ENCODE results near the gene GPRIN1.

The GPRIN1 gene

DNA sequence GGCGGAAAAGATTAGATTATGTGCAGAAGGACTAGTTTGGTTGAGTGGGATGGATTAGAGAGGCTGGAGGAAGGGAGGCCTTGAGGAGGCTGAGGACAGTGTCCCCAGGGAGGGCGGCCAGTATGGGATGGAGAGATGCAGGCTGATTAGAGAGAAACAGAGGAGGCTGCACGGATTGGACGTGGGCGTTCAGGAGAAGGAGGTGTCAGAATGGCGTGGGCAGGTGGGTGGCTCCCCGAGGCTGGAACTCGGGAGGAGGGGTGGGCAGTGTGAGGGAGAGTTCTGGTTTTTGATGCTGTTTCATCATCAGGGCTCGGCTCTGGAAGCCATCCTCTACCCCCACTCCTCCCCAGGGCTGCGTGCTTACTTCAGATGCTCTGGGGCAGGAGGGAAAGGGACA, 47.8 kb downstream of the GPRIN1 start:
- Histone ChIP-seq H3K27ac (ENCODE audit: low read depth, low read length) (no peak overlapping the region), H2AFZ (ENCODE audit: low read depth, low read length, severe bottlenecking) (no peak overlapping the region), H3K9me2 (replicated peaks; ENCODE audit: insufficient read depth, low read length) (no peaks in the 10 kb centered on the region), H4K20me1 (ENCODE audit: low read depth, low read length) (no peaks in the 10 kb centered on the region), H3K9ac (ENCODE audit: low read length) (no peak overlapping the region), H3K4me3 (ENCODE audit: insufficient read depth, low read length, poor library complexity, severe bottlenecking) (no peak overlapping the region), H3K4me2 (ENCODE audit: low read depth, low read length, poor library complexity, severe bottlenecking) (no peak overlapping the region), H3K27me3 (ENCODE audit: low read length) (no peaks in the 10 kb centered on the region), H3K9me3 (ENCODE audit: insufficient read depth, low read length) (no peaks in the 10 kb centered on the region), H3K36me3 (ENCODE audit: low read length) (no peaks in the 10 kb centered on the region), H3K79me2 (ENCODE audit: insufficient read depth, low read length) (no peaks in the 10 kb centered on the region), H3F3A (ENCODE audit: insufficient read depth) (no peaks in the 10 kb centered on the region)
- no peak for TF ChIP-seq EZH2phosphoT487 (conservative IDR thresholded peaks at IDR 0.05; ENCODE audit: low read length)

DNA sequence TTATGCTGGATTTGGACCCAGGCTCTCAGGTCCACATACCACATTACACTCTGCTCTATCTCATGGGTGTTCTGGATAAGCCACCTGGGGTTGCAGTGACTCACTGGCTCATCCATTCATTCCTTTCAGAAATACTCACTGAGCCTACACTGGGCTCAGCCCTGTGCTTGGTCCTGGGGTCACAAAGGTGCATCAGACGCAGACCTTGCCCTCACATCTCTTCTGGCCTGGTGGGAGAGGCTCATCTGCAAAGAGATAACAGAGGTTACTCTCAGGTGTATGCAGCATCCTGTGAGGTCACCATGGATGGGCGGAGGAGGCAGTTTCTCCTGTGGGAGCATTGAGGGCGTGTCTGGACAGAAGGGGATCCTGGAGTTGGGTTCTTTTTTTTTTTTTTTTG, 48.7 kb downstream of the GPRIN1 start:
- H3K9me3 ChIP-seq (ENCODE audit: insufficient read depth, low read length), result no peaks in the 10 kb centered on the region
- no peaks in the 10 kb centered on the region for H3K9me2 ChIP-seq (replicated peaks; ENCODE audit: insufficient read depth, low read length)
- TF ChIP-seq EZH2phosphoT487 (conservative IDR thresholded peaks at IDR 0.05; ENCODE audit: low read length), result no peak
- TF ChIP-seq, protein P1, sequence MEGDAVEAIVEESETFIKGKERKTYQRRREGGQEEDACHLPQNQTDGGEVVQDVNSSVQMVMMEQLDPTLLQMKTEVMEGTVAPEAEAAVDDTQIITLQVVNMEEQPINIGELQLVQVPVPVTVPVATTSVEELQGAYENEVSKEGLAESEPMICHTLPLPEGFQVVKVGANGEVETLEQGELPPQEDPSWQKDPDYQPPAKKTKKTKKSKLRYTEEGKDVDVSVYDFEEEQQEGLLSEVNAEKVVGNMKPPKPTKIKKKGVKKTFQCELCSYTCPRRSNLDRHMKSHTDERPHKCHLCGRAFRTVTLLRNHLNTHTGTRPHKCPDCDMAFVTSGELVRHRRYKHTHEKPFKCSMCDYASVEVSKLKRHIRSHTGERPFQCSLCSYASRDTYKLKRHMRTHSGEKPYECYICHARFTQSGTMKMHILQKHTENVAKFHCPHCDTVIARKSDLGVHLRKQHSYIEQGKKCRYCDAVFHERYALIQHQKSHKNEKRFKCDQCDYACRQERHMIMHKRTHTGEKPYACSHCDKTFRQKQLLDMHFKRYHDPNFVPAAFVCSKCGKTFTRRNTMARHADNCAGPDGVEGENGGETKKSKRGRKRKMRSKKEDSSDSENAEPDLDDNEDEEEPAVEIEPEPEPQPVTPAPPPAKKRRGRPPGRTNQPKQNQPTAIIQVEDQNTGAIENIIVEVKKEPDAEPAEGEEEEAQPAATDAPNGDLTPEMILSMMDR (IDR thresholded peaks at IDR 0.05; ENCODE audit: insufficient read depth, low read length, poor library complexity, severe bottlenecking), result no peak
- H3F3A ChIP-seq (ENCODE audit: insufficient read depth), result no peaks in the 10 kb centered on the region
- H3K27ac ChIP-seq (ENCODE audit: low read depth, low read length), result no peak overlapping the region
- no peak overlapping the region for H3K9ac ChIP-seq (ENCODE audit: low read length)
- no peak overlapping the region for H2AFZ ChIP-seq (ENCODE audit: low read depth, low read length, severe bottlenecking)
- no peak overlapping the region for H3K4me2 ChIP-seq (ENCODE audit: low read depth, low read length, poor library complexity, severe bottlenecking)
- H4K20me1 ChIP-seq (ENCODE audit: low read depth, low read length), result no peaks in the 10 kb centered on the region
- H3K36me3 ChIP-seq (ENCODE audit: low read length), result no peaks in the 10 kb centered on the region
- no peak overlapping the region for H3K4me3 ChIP-seq (ENCODE audit: insufficient read depth, low read length, poor library complexity, severe bottlenecking)
- no peaks in the 10 kb centered on the region for H3K79me2 ChIP-seq (ENCODE audit: insufficient read depth, low read length)
- no peaks in the 10 kb centered on the region for H3K27me3 ChIP-seq (ENCODE audit: low read length)

DNA sequence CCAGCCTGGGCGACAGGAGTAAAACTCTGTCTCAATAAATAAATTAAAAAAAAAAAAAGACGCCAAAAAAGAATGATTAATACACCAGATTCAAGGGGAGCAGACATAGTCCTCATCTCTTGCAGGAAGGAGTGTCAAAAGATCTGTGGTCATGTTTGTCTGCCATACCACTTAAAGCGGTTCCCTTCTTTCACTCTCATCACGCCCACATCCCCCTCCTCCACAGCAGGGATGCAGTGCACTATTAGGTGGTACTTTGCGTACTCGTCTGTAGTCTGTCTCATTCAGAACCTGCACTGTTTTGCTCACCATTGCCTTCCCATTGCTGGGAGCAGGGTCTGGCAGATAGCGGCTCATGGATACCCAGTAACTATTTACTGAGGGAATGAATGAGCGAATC, 49.6 kb downstream of the GPRIN1 start:
- Histone ChIP-seq H3K9me2 (replicated peaks; ENCODE audit: insufficient read depth, low read length) (no peaks in the 10 kb centered on the region), H2AFZ (ENCODE audit: low read depth, low read length, severe bottlenecking) (no peak overlapping the region), H3K36me3 (ENCODE audit: low read length) (no peaks in the 10 kb centered on the region), H3F3A (ENCODE audit: insufficient read depth) (no peaks in the 10 kb centered on the region), H3K27ac (ENCODE audit: low read depth, low read length) (no peak overlapping the region), H3K4me3 (ENCODE audit: insufficient read depth, low read length, poor library complexity, severe bottlenecking) (no peak overlapping the region), H4K20me1 (ENCODE audit: low read depth, low read length) (no peaks in the 10 kb centered on the region), H3K4me2 (ENCODE audit: low read depth, low read length, poor library complexity, severe bottlenecking) (no peak overlapping the region), H3K79me2 (ENCODE audit: insufficient read depth, low read length) (no peaks in the 10 kb centered on the region), H3K9me3 (ENCODE audit: insufficient read depth, low read length) (no peaks in the 10 kb centered on the region), H3K27me3 (ENCODE audit: low read length) (no peaks in the 10 kb centered on the region), H3K9ac (ENCODE audit: low read length) (no peak overlapping the region)
- no peak for TF ChIP-seq EZH2phosphoT487 (conservative IDR thresholded peaks at IDR 0.05; ENCODE audit: low read length)
- TF ChIP-seq, protein P1 (IDR thresholded peaks at IDR 0.05; ENCODE audit: insufficient read depth, low read length, poor library complexity, severe bottlenecking), result no peak

DNA sequence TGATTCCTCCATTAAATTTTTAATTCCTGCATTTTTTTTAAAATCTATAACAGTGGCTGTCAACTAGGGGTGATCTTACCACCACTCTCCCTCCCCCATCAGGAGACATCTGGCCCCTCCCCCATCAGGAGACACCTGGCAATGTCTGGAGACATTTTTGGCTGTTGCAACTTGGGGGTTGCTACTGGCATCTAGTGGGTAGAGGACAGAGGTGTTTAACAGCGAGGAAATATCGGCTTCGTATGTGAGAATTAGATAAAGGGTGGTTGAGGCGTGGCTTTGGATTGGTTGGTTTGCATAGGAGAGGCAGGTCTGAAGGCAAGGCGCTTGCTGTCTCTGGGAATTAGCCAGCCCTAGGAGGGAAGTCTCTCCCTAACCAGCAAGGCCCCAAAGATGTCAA, 50.3 kb downstream of the GPRIN1 start:
- Histone ChIP-seq H3K79me2 (ENCODE audit: insufficient read depth, low read length) (no peaks in the 10 kb centered on the region), H3K4me3 (ENCODE audit: insufficient read depth, low read length, poor library complexity, severe bottlenecking) (no peak overlapping the region), H2AFZ (ENCODE audit: low read depth, low read length, severe bottlenecking) (no peak overlapping the region), H4K20me1 (ENCODE audit: low read depth, low read length) (no peaks in the 10 kb centered on the region), H3K27ac (ENCODE audit: low read depth, low read length) (no peak overlapping the region), H3K4me2 (ENCODE audit: low read depth, low read length, poor library complexity, severe bottlenecking) (no peak overlapping the region), H3F3A (ENCODE audit: insufficient read depth) (no peaks in the 10 kb centered on the region), H3K9ac (ENCODE audit: low read length) (no peak overlapping the region), H3K9me2 (replicated peaks; ENCODE audit: insufficient read depth, low read length) (no peaks in the 10 kb centered on the region), H3K9me3 (ENCODE audit: insufficient read depth, low read length) (no peaks in the 10 kb centered on the region), H3K27me3 (ENCODE audit: low read length) (no peaks in the 10 kb centered on the region), H3K36me3 (ENCODE audit: low read length) (no peaks in the 10 kb centered on the region)
- TF ChIP-seq, protein P1 (IDR thresholded peaks at IDR 0.05; ENCODE audit: insufficient read depth, low read length, poor library complexity, severe bottlenecking), result no peak
- TF ChIP-seq EZH2phosphoT487 (conservative IDR thresholded peaks at IDR 0.05; ENCODE audit: low read length), result no peak

Measured in SU-DHL-6 (cell line).